B cell (primary cell): ENCODE measurements around the gene RALGAPA2. TPM values are rescaled to one million over a fixed set of nuclear protein-coding genes. Genes with fewer than 3 reads are reported as not detected.

Experiments
- ATAC-seq: fragments of 200-7000 bp; cut with Tn5 transposase; one replicate; pipeline ENCODE4 v1.10.0; 2021; ENCODE audit warnings: low read depth, mild to moderate bottlenecking, moderate number of reproducible peaks, moderate library complexity
- CTCF ChIA-PET: fragments of 350-600 bp; sonication (Branson Sonifier 250); formaldehyde crosslinking; loops from one replicate; lab custom pipeline; 2021; ENCODE audit warnings: antibody characterized with exemption, inconsistent platforms; lab: Charles Lee
- POLR2A ChIA-PET: fragments of 350-600 bp; sonication (Branson Sonifier 250); formaldehyde crosslinking; loops from one replicate; lab custom pipeline; 2021; ENCODE audit warnings: antibody characterized with exemption; lab: Charles Lee
- DNase-seq: peaks from one replicate; pipeline ENCODE4 v3.0.0; 2013
- H2AFZ ChIP-seq: 2 replicates; pipeline ENCODE4 v1.6.1; 2012; ENCODE audit warnings: mild to moderate bottlenecking, low read depth, low read length; ENCODE audit not compliant: insufficient read depth, poor library complexity, severe bottlenecking
- H3K27ac ChIP-seq, 2 donors: 1 replicate in 1 of 2; 2 replicates in 1 of 2; pipeline ENCODE4 v1.5.1; 2012 to 2013; ENCODE audit warnings: low read length in 2 of 2, mild to moderate bottlenecking in 2 of 2, moderate library complexity in 1 of 2
- H3K27me3 ChIP-seq, 4 experiments: fragments of 200-600 bp in 1 of 4; sonication (generic) in 1 of 4; replicated peaks in 1 of 4; 1 replicate in 2 of 4; 2 replicates in 2 of 4; pipeline versions ENCODE4 v1.6.1 to v1.7.0; 2013 to 2016; ENCODE audit warnings: low read length in 3 of 4, mild to moderate bottlenecking in 2 of 4, mixed read lengths in 1 of 4, moderate library complexity in 1 of 4; ENCODE audit not compliant: insufficient read depth in 4 of 4, control insufficient read depth in 3 of 4; ENCODE audit errors: control extremely low read depth in 1 of 4
- H3K36me3 ChIP-seq, 2 experiments: replicated peaks in 1 of 2; 1 replicate in 1 of 2; 2 replicates in 1 of 2; pipeline versions ENCODE4 v1.6.1 to v1.7.1; 2013; ENCODE audit warnings: low read length in 1 of 2; ENCODE audit not compliant: insufficient read depth in 2 of 2, control insufficient read depth in 1 of 2; ENCODE audit errors: control extremely low read depth in 1 of 2, extremely low read depth in 1 of 2
- H3K4me1 ChIP-seq, 2 donors: fragments of 200-600 bp in 1 of 2; sonication (generic) in 1 of 2; 1 replicate in 1 of 2; 2 replicates in 1 of 2; pipeline versions ENCODE4 v1.5.1 to v1.6.1; 2013 to 2017; ENCODE audit warnings: low read length in 2 of 2; ENCODE audit not compliant: control insufficient read depth in 2 of 2, insufficient read depth in 2 of 2
- H3K4me2 ChIP-seq: replicated peaks from 2 replicates; pipeline ENCODE3; 2012; ENCODE audit warnings: mild to moderate bottlenecking, low read depth, low read length; ENCODE audit not compliant: poor library complexity, severe bottlenecking
- H3K4me3 ChIP-seq, 5 experiments: fragments of 200-600 bp in 1 of 5; sonication (generic) in 1 of 5; 1 replicate in 3 of 5; 2 replicates in 2 of 5; pipeline versions ENCODE4 v1.5.1 to v1.7.0; 2011 to 2016; ENCODE audit warnings: low read length in 4 of 5, mild to moderate bottlenecking in 4 of 5, low read depth in 2 of 5, control low read depth in 1 of 5, moderate library complexity in 1 of 5; ENCODE audit not compliant: insufficient read depth in 1 of 5; ENCODE audit errors: control extremely low read depth in 1 of 5, extremely low read depth in 1 of 5
- H3K79me2 ChIP-seq: fragments of 200-600 bp; sonication (generic); one replicate; pipeline ENCODE4 v1.6.0; 2016; ENCODE audit warnings: low read length; ENCODE audit not compliant: control insufficient read depth, insufficient read depth
- H3K9ac ChIP-seq: fragments of 200-600 bp; sonication (generic); 2 replicates; pipeline ENCODE4 v1.6.1; 2017; ENCODE audit warnings: mild to moderate bottlenecking, low read length, moderate library complexity
- H3K9me3 ChIP-seq, 3 donors: one replicate each; pipeline versions ENCODE4 v1.6.1 to v1.7.1; 2013; ENCODE audit warnings: low read length in 2 of 3; ENCODE audit not compliant: control insufficient read depth in 2 of 3, insufficient read depth in 1 of 3; ENCODE audit errors: control extremely low read depth in 1 of 3
- H4K20me1 ChIP-seq: 2 replicates; pipeline ENCODE4 v1.6.0; 2012; ENCODE audit warnings: mild to moderate bottlenecking, low read length; ENCODE audit not compliant: insufficient read depth, control insufficient read depth, poor library complexity, severe bottlenecking
- H3K27ac Mint-ChIP-seq: one replicate; pipeline ENCODE4 v1.8.0; 2021; ENCODE audit warnings: mixed read lengths
- H3K27me3 Mint-ChIP-seq: one replicate; pipeline ENCODE4 v1.8.0; 2021; ENCODE audit warnings: mixed read lengths
- H3K4me1 Mint-ChIP-seq: one replicate; pipeline ENCODE4 v1.8.0; 2021; ENCODE audit warnings: mixed read lengths
- H3K4me3 Mint-ChIP-seq: one replicate; pipeline ENCODE4 v1.8.0; 2021; ENCODE audit warnings: mixed read lengths
- H3K9me3 Mint-ChIP-seq: one replicate; pipeline ENCODE4 v1.8.0; 2022; ENCODE audit warnings: mixed read lengths; ENCODE audit not compliant: insufficient read depth
- CTCF ChIP-seq: fragments of 200-600 bp; IDR thresholded peaks from one replicate; pipeline ENCODE4 v1.8.0; 2022; ENCODE audit warnings: antibody characterized with exemption, mild to moderate bottlenecking
- EZH2 ChIP-seq: IDR thresholded peaks from 2 replicates; pipeline ENCODE4 v1.6.1; 2012; ENCODE audit warnings: borderline replicate concordance, low read depth, mild to moderate bottlenecking, moderate library complexity, low read length; ENCODE audit not compliant: insufficient read depth, poor library complexity, severe bottlenecking
- WGBS: methylation state at CpG from one replicate; pipeline ENCODE4 v1.1.5; 2013; ENCODE audit warnings: missing lambda C conversion rate; ENCODE audit not compliant: insufficient coverage; 5-methylcytosine and 5-hydroxymethylcytosine counted together
- intact Hi-C: fragments of 100-400 bp; cut with micrococcal nuclease; formaldehyde crosslinking; loops from one replicate; pipeline ENCODE4 v1.10.0; 2022
- polyA plus RNA-seq: library from polyadenylated mRNA; depleted of rRNA; stranded (reverse); fragments of >200 nt; gene quantifications from 2 replicates; pipeline ENCODE4 v1.2.3, GENCODE V29; 2012
- total RNA-seq, 2 donors: library from RNA; stranded (reverse); fragments of 120-200 nt in 1 of 2; gene quantifications; 1 replicate in 1 of 2; 2 replicates in 1 of 2; pipeline versions ENCODE4 v1.2.3 to v1.2.4, GENCODE V29; 2013 to 2022

The RALGAPA2 gene
- total and polyA plus RNA-seq, 2 donors (not counting 1 experiment from before 2014, with no cell fraction given) = 6.4 to 33.1 TPM

GRCh38 chr20:20426655-20426907, 285.9 kb downstream of the RALGAPA2 start:
- Histone ChIP-seq H3K36me3 (no peaks in the 10 kb centered on the region), H3K9ac (no peak overlapping the region), H2AFZ (no peak overlapping the region), H4K20me1 (no peaks in the 10 kb centered on the region), H3K4me1 (no peaks in the 10 kb centered on the region), H3K79me2 (no peaks in the 10 kb centered on the region), H3K27me3 (no peaks in the 10 kb centered on the region), H3K4me2 (no peak overlapping the region), H3K4me3 (no peak overlapping the region), H3K27ac (no peak overlapping the region), H3K9me3 (no peaks in the 10 kb centered on the region)
- Mint-ChIP-seq H3K4me1 (no peaks in the 10 kb centered on the region), H3K27ac (no peak overlapping the region), H3K27me3 (no peaks in the 10 kb centered on the region), H3K9me3 (no peaks in the 10 kb centered on the region), H3K4me3 (no peak overlapping the region)
- WGBS = 83% methylated on average over 2 of the region's 4 CpGs
- intact Hi-C loops = no loop called here
- DNase-seq = no peak
- ChIA-PET CTCF (no interaction called here), POLR2A (no interaction called here)
- no peak for ATAC-seq
- no peak for TF ChIP-seq CTCF

GRCh38 chr20:20425823-20426654, 286.4 kb downstream of the RALGAPA2 start:
- intact Hi-C loops = no loop called here
- Histone ChIP-seq H4K20me1 (no peaks in the 10 kb centered on the region), H3K79me2 (no peaks in the 10 kb centered on the region), H3K4me3 (no peak overlapping the region), H3K9ac (no peak overlapping the region), H3K27ac (no peak overlapping the region), H3K4me2 (no peak overlapping the region), H3K4me1 (no peaks in the 10 kb centered on the region), H2AFZ (no peak overlapping the region), H3K36me3 (no peaks in the 10 kb centered on the region), H3K27me3 (no peaks in the 10 kb centered on the region), H3K9me3 (no peaks in the 10 kb centered on the region)
- no peaks in the 10 kb centered on the region for H3K9me3 Mint-ChIP-seq
- 79% methylated on average over 4 of the region's 5 CpGs for WGBS
- H3K4me3 Mint-ChIP-seq = no peak overlapping the region
- DNase-seq (no peak), ATAC-seq (no peak)
- ChIA-PET CTCF (no interaction called here), POLR2A (no interaction called here)
- H3K27me3 Mint-ChIP-seq = no peaks in the 10 kb centered on the region
- H3K27ac Mint-ChIP-seq = no peak overlapping the region
- no peaks in the 10 kb centered on the region for H3K4me1 Mint-ChIP-seq
- TF ChIP-seq CTCF = no peak
- no peak for TF ChIP-seq EZH2
